ENCODE results near the gene PYGL.

The PYGL gene

GRCh38 chr14:50926851-50927386 is 17.4 kb downstream of the PYGL start:
- H2AFZ ChIP-seq (ENCODE audit: low read length), result no peak overlapping the region
- no peak for DNase-seq (ENCODE audit: low spot score)
- no peaks in the 10 kb centered on the region for H3K9me3 ChIP-seq (replicated peaks in 1 of 2; ENCODE audit: control insufficient read depth in 2 of 2, insufficient read depth in 1 of 2, low read depth in 1 of 2, low read length in 2 of 2)
- H2AK5ac ChIP-seq (ENCODE audit: low read depth, low read length), result no peak overlapping the region
- H3K4me1 ChIP-seq (ENCODE audit: control insufficient read depth in 2 of 2, insufficient read depth in 1 of 2, low read depth in 1 of 2, low read length in 2 of 2), result peaks cover 0 to 2% of the 10 kb centered on the region in 2 donors
- WGBS, 2 donors (ENCODE audit: extremely low coverage in 2 of 2, insufficient read length in 2 of 2, insufficient replicate concordance in 1 of 2), result no CpG with 5 or more reads among the region's 3 CpGs
- H3K36me3 ChIP-seq (replicated peaks in 1 of 2; ENCODE audit: control insufficient read depth in 2 of 2, insufficient read depth in 2 of 2, low read length in 2 of 2), result peaks cover 0 to 16% of the 10 kb centered on the region in 2 donors
- no peak overlapping the region for H3K4me2 ChIP-seq (ENCODE audit: insufficient read depth, low read length, poor library complexity, severe bottlenecking)
- no peak overlapping the region for H2BK15ac ChIP-seq (ENCODE audit: low read length)
- H3K9ac ChIP-seq (ENCODE audit: low read depth, low read length, poor library complexity), result no peak overlapping the region
- no peak overlapping the region for H3K4me3 ChIP-seq (ENCODE audit: low read length in 2 of 2)
- H3K23ac ChIP-seq (ENCODE audit: low read depth, low read length, poor library complexity), result no peak overlapping the region
- no peak overlapping the region for H4K91ac ChIP-seq (ENCODE audit: low read depth, low read length, poor library complexity)
- no peak overlapping the region for H2BK120ac ChIP-seq (ENCODE audit: low read depth, low read length)
- no peak overlapping the region for H3K14ac ChIP-seq (ENCODE audit: low read length)
- no peak overlapping the region for H3K18ac ChIP-seq (ENCODE audit: low read length)
- no peak overlapping the region for H3K27ac ChIP-seq (replicated peaks; ENCODE audit: low read length)
- H2BK5ac ChIP-seq (ENCODE audit: low read length), result no peak overlapping the region
- H4K8ac ChIP-seq (ENCODE audit: low read depth, low read length), result no peak overlapping the region
- H2BK12ac ChIP-seq (ENCODE audit: low read length), result no peak overlapping the region
- no peaks in the 10 kb centered on the region for H3K27me3 ChIP-seq (ENCODE audit: control insufficient read depth in 3 of 3, insufficient read depth in 3 of 3, low read depth in 1 of 3, low read length in 3 of 3)
- H3K4ac ChIP-seq (ENCODE audit: low read length), result no peak overlapping the region
- H3K79me1 ChIP-seq (ENCODE audit: low read depth, low read length), result no peaks in the 10 kb centered on the region

- DNase-seq (ENCODE audit: low spot score), result no peak
- Histone ChIP-seq H4K8ac (ENCODE audit: low read depth, low read length) (no peak overlapping the region), H3K27me3 (ENCODE audit: control insufficient read depth in 3 of 3, insufficient read depth in 3 of 3, low read depth in 1 of 3, low read length in 3 of 3) (no peaks in the 10 kb centered on the region), H2BK15ac (ENCODE audit: low read length) (no peak overlapping the region), H3K4me3 (ENCODE audit: low read length in 2 of 2) (no peak overlapping the region), H3K4me2 (ENCODE audit: insufficient read depth, low read length, poor library complexity, severe bottlenecking) (no peak overlapping the region), H2AK5ac (ENCODE audit: low read depth, low read length) (no peak overlapping the region), H3K79me1 (ENCODE audit: low read depth, low read length) (no peaks in the 10 kb centered on the region), H4K91ac (ENCODE audit: low read depth, low read length, poor library complexity) (no peak overlapping the region), H2BK12ac (ENCODE audit: low read length) (no peak overlapping the region), H2BK120ac (ENCODE audit: low read depth, low read length) (no peak overlapping the region), H3K27ac (replicated peaks; ENCODE audit: low read length) (no peak overlapping the region), H2AFZ (ENCODE audit: low read length) (no peak overlapping the region), H3K18ac (ENCODE audit: low read length) (no peak overlapping the region), H3K4me1 (ENCODE audit: control insufficient read depth in 2 of 2, insufficient read depth in 1 of 2, low read depth in 1 of 2, low read length in 2 of 2) (peaks cover 7 to 8% of the 10 kb centered on the region in 2 donors), H3K9me3 (replicated peaks in 1 of 2; ENCODE audit: control insufficient read depth in 2 of 2, insufficient read depth in 1 of 2, low read depth in 1 of 2, low read length in 2 of 2) (no peaks in the 10 kb centered on the region), H3K9ac (ENCODE audit: low read depth, low read length, poor library complexity) (no peak overlapping the region), H3K14ac (ENCODE audit: low read length) (no peak overlapping the region), H3K23ac (ENCODE audit: low read depth, low read length, poor library complexity) (no peak overlapping the region), H2BK5ac (ENCODE audit: low read length) (no peak overlapping the region), H3K36me3 (replicated peaks in 1 of 2; ENCODE audit: control insufficient read depth in 2 of 2, insufficient read depth in 2 of 2, low read length in 2 of 2) (peaks cover 0 to 11% of the 10 kb centered on the region in 2 donors), H3K4ac (ENCODE audit: low read length) (no peak overlapping the region)
- no CpG with 5 or more reads among the region's 4 CpGs for WGBS, 2 donors (ENCODE audit: extremely low coverage in 2 of 2, insufficient read length in 2 of 2, insufficient replicate concordance in 1 of 2)
Observed at GRCh38 chr14:50924843-50925242, 19.4 kb downstream of the PYGL start.

- no peak overlapping the region for H3K14ac ChIP-seq (ENCODE audit: low read length)
- no CpG with 5 or more reads among the region's 6 CpGs for WGBS, 2 donors (ENCODE audit: extremely low coverage in 2 of 2, insufficient read length in 2 of 2, insufficient replicate concordance in 1 of 2)
- H2AFZ ChIP-seq (ENCODE audit: low read length), result no peak overlapping the region
- no peak overlapping the region for H3K4me2 ChIP-seq (ENCODE audit: insufficient read depth, low read length, poor library complexity, severe bottlenecking)
- H2BK15ac ChIP-seq (ENCODE audit: low read length), result no peak overlapping the region
- H3K23ac ChIP-seq (ENCODE audit: low read depth, low read length, poor library complexity), result no peak overlapping the region
- H3K79me1 ChIP-seq (ENCODE audit: low read depth, low read length), result no peaks in the 10 kb centered on the region
- no peaks in the 10 kb centered on the region for H3K27me3 ChIP-seq (ENCODE audit: control insufficient read depth in 3 of 3, insufficient read depth in 3 of 3, low read depth in 1 of 3, low read length in 3 of 3)
- no peak overlapping the region for H3K9ac ChIP-seq (ENCODE audit: low read depth, low read length, poor library complexity)
- no peak overlapping the region for H3K27ac ChIP-seq (replicated peaks; ENCODE audit: low read length)
- H4K91ac ChIP-seq (ENCODE audit: low read depth, low read length, poor library complexity), result no peak overlapping the region
- H3K18ac ChIP-seq (ENCODE audit: low read length), result no peak overlapping the region
- no peak overlapping the region for H3K4me3 ChIP-seq (ENCODE audit: low read length in 2 of 2)
- H2AK5ac ChIP-seq (ENCODE audit: low read depth, low read length), result no peak overlapping the region
- no peak overlapping the region for H2BK5ac ChIP-seq (ENCODE audit: low read length)
- no peak overlapping the region for H4K8ac ChIP-seq (ENCODE audit: low read depth, low read length)
- peaks cover 0 to 11% of the 10 kb centered on the region in 2 donors for H3K36me3 ChIP-seq (replicated peaks in 1 of 2; ENCODE audit: control insufficient read depth in 2 of 2, insufficient read depth in 2 of 2, low read length in 2 of 2)
- H2BK12ac ChIP-seq (ENCODE audit: low read length), result no peak overlapping the region
- no peak overlapping the region for H3K4ac ChIP-seq (ENCODE audit: low read length)
- H2BK120ac ChIP-seq (ENCODE audit: low read depth, low read length), result no peak overlapping the region
- no peaks in the 10 kb centered on the region for H3K9me3 ChIP-seq (replicated peaks in 1 of 2; ENCODE audit: control insufficient read depth in 2 of 2, insufficient read depth in 1 of 2, low read depth in 1 of 2, low read length in 2 of 2)
- peaks cover 7 to 8% of the 10 kb centered on the region in 2 donors for H3K4me1 ChIP-seq (ENCODE audit: control insufficient read depth in 2 of 2, insufficient read depth in 1 of 2, low read depth in 1 of 2, low read length in 2 of 2)
- no peak for DNase-seq (ENCODE audit: low spot score)
Observed at GRCh38 chr14:50924236-50924635, 20.0 kb downstream of the PYGL start.

GRCh38 chr14:50922803-50923202 is 21.5 kb downstream of the PYGL start:
- H3K27ac ChIP-seq (replicated peaks; ENCODE audit: low read length), result no peak overlapping the region
- no peak overlapping the region for H2BK5ac ChIP-seq (ENCODE audit: low read length)
- peaks cover 0 to 8% of the 10 kb centered on the region in 2 donors for H3K36me3 ChIP-seq (replicated peaks in 1 of 2; ENCODE audit: control insufficient read depth in 2 of 2, insufficient read depth in 2 of 2, low read length in 2 of 2)
- H2BK15ac ChIP-seq (ENCODE audit: low read length), result no peak overlapping the region
- WGBS, 2 donors (ENCODE audit: extremely low coverage in 2 of 2, insufficient read length in 2 of 2, insufficient replicate concordance in 1 of 2), result no CpG with 5 or more reads among the region's 2 CpGs
- no peak for DNase-seq (ENCODE audit: low spot score)
- H3K4ac ChIP-seq (ENCODE audit: low read length), result no peak overlapping the region
- H3K27me3 ChIP-seq (ENCODE audit: control insufficient read depth in 3 of 3, insufficient read depth in 3 of 3, low read depth in 1 of 3, low read length in 3 of 3), result no peaks in the 10 kb centered on the region
- H3K14ac ChIP-seq (ENCODE audit: low read length), result no peak overlapping the region
- H3K18ac ChIP-seq (ENCODE audit: low read length), result no peak overlapping the region
- H4K91ac ChIP-seq (ENCODE audit: low read depth, low read length, poor library complexity), result no peak overlapping the region
- no peak overlapping the region for H3K9ac ChIP-seq (ENCODE audit: low read depth, low read length, poor library complexity)
- H3K4me1 ChIP-seq (ENCODE audit: control insufficient read depth in 2 of 2, insufficient read depth in 1 of 2, low read depth in 1 of 2, low read length in 2 of 2), result peaks cover 7 to 8% of the 10 kb centered on the region in 2 donors
- H2AK5ac ChIP-seq (ENCODE audit: low read depth, low read length), result no peak overlapping the region
- H3K9me3 ChIP-seq (replicated peaks in 1 of 2; ENCODE audit: control insufficient read depth in 2 of 2, insufficient read depth in 1 of 2, low read depth in 1 of 2, low read length in 2 of 2), result no peaks in the 10 kb centered on the region
- no peak overlapping the region for H3K4me3 ChIP-seq (ENCODE audit: low read length in 2 of 2)
- no peak overlapping the region for H2AFZ ChIP-seq (ENCODE audit: low read length)
- H3K79me1 ChIP-seq (ENCODE audit: low read depth, low read length), result no peaks in the 10 kb centered on the region
- no peak overlapping the region for H3K4me2 ChIP-seq (ENCODE audit: insufficient read depth, low read length, poor library complexity, severe bottlenecking)
- H4K8ac ChIP-seq (ENCODE audit: low read depth, low read length), result no peak overlapping the region
- H2BK120ac ChIP-seq (ENCODE audit: low read depth, low read length), result no peak overlapping the region
- no peak overlapping the region for H3K23ac ChIP-seq (ENCODE audit: low read depth, low read length, poor library complexity)
- no peak overlapping the region for H2BK12ac ChIP-seq (ENCODE audit: low read length)
